Activated CD8-positive, alpha-beta memory T cell treated with anti-CD3 and anti-CD28 coated beads, Interleukin-2, amount 50 U/mL, for 1 hour (primary cell): ENCODE data around the gene HDLBP.
A peak's percentile ranks its signal among the peaks of the same experiment; 100 is the strongest.
"Not testable (repeated sequence)": the region's sequence is repeated elsewhere in the genome, so short reads cannot be mapped to it uniquely, and the experiment has no call there.

Experiments used
- DNase-seq: peaks from one replicate; pipeline ENCODE4 v3.0.0-alpha.2; 2020; ENCODE audit errors: extremely low read depth

HDLBP gene

GRCh38 chr2:241302759-241303651 lies 12.5 kb downstream of the HDLBP start:
- DNase-seq = no peak

GRCh38 chr2:241302083-241302482 lies 13.4 kb downstream of the HDLBP start:
- DNase-seq = no peak

GRCh38 chr2:241300000-241300399 lies 15.5 kb downstream of the HDLBP start:
- DNase-seq = peak; percentile 29

- no peak for DNase-seq
Measured at GRCh38 chr2:241298673-241299072, 16.8 kb downstream of the HDLBP start.

GRCh38 chr2:241296767-241297166 lies 18.7 kb downstream of the HDLBP start:
- DNase-seq = no peak

- no peak for DNase-seq
Measured at GRCh38 chr2:241295326-241296095, 20.0 kb downstream of the HDLBP start.

GRCh38 chr2:241293378-241293797 lies 22.1 kb downstream of the HDLBP start:
- not testable (repeated sequence) for DNase-seq

GRCh38 chr2:241291977-241292376 lies 23.5 kb downstream of the HDLBP start:
- DNase-seq = no peak

GRCh38 chr2:241291153-241291552 lies 24.3 kb downstream of the HDLBP start:
- DNase-seq = no peak

GRCh38 chr2:241289597-241289996 lies 25.9 kb downstream of the HDLBP start:
- DNase-seq = no peak

- no peak for DNase-seq
Measured at GRCh38 chr2:241289053-241289452, 26.4 kb downstream of the HDLBP start.

- DNase-seq = no peak
Measured at GRCh38 chr2:241288324-241288888, 27.1 kb downstream of the HDLBP start.

GRCh38 chr2:241286348-241287090 lies 29.0 kb downstream of the HDLBP start:
- no peak for DNase-seq

- DNase-seq = no peak
Measured at GRCh38 chr2:241285596-241285995, 29.9 kb downstream of the HDLBP start.

- DNase-seq = no peak
Measured at GRCh38 chr2:241282555-241282954, 32.9 kb downstream of the HDLBP start.

- no peak for DNase-seq
Measured at GRCh38 chr2:241280291-241280690, 35.2 kb downstream of the HDLBP start.

GRCh38 chr2:241279828-241280227 lies 35.6 kb downstream of the HDLBP start:
- no peak for DNase-seq

GRCh38 chr2:241279413-241279812 lies 36.1 kb downstream of the HDLBP start:
- no peak for DNase-seq

- not testable (repeated sequence) for DNase-seq
Measured at GRCh38 chr2:241278306-241278705, 37.2 kb downstream of the HDLBP start.

GRCh38 chr2:241275910-241276309 lies 39.6 kb downstream of the HDLBP start:
- no peak for DNase-seq

- DNase-seq = no peak
Measured at GRCh38 chr2:241275504-241275903, 40.0 kb downstream of the HDLBP start.

- DNase-seq = no peak
Measured at GRCh38 chr2:241274127-241274526, 41.3 kb downstream of the HDLBP start.
